SK-N-SH (cell line): Measurements from ENCODE around the gene UTP4.

Experiments used
- JUND ChIP-seq: IDR thresholded peaks from 2 replicates; pipeline ENCODE4 v1.4.0; 2012
- NFIC ChIP-seq: IDR thresholded peaks from 2 replicates; pipeline ENCODE4 v1.4.0; 2012; ENCODE audit warnings: borderline replicate concordance
- POLR2AphosphoS5 ChIP-seq: IDR thresholded peaks from 2 replicates; pipeline ENCODE4 v1.6.1; 2012; ENCODE audit warnings: low read depth, low read length
- USF2 ChIP-seq: fragments of 150-350 bp; IDR thresholded peaks from 2 replicates; pipeline ENCODE4 v1.6.1; 2017; ENCODE audit warnings: antibody characterized with exemption, low read length, low read depth, borderline replicate concordance
- TF ChIP-seq, protein P1 (sequence below): fragments of 200-600 bp; sonication (generic); IDR thresholded peaks from 2 replicates; pipeline ENCODE4 v1.6.1; 2017; ENCODE audit warnings: antibody characterized with exemption, mild to moderate bottlenecking, moderate library complexity
- TF ChIP-seq, protein P2 (sequence below): IDR thresholded peaks from 2 replicates; pipeline ENCODE4 v1.4.0; 2012; ENCODE audit warnings: low read depth, borderline replicate concordance

DNA sequence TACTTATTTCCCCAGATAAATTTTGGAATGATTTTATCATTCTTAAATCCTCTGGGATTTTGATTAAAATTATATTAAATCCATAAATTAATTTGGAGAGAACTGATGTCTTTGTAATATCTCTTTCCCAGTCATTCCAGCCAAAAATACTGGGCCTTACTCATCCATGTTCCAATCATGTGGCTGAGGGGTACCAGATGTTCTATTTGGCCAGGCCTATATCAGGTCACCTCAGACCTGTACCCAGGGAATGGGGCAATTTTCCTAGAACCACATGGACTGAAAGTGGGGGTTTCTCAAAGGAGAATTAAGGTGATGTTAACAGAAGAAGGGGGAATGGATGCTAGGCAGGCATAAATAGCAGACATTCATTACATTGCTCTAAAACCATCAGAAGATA, 62.0 kb downstream of the UTP4 start:
- TF ChIP-seq NFIC: no peak
- TF ChIP-seq, protein P1, sequence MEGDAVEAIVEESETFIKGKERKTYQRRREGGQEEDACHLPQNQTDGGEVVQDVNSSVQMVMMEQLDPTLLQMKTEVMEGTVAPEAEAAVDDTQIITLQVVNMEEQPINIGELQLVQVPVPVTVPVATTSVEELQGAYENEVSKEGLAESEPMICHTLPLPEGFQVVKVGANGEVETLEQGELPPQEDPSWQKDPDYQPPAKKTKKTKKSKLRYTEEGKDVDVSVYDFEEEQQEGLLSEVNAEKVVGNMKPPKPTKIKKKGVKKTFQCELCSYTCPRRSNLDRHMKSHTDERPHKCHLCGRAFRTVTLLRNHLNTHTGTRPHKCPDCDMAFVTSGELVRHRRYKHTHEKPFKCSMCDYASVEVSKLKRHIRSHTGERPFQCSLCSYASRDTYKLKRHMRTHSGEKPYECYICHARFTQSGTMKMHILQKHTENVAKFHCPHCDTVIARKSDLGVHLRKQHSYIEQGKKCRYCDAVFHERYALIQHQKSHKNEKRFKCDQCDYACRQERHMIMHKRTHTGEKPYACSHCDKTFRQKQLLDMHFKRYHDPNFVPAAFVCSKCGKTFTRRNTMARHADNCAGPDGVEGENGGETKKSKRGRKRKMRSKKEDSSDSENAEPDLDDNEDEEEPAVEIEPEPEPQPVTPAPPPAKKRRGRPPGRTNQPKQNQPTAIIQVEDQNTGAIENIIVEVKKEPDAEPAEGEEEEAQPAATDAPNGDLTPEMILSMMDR: no peak
- TF ChIP-seq, protein P2, sequence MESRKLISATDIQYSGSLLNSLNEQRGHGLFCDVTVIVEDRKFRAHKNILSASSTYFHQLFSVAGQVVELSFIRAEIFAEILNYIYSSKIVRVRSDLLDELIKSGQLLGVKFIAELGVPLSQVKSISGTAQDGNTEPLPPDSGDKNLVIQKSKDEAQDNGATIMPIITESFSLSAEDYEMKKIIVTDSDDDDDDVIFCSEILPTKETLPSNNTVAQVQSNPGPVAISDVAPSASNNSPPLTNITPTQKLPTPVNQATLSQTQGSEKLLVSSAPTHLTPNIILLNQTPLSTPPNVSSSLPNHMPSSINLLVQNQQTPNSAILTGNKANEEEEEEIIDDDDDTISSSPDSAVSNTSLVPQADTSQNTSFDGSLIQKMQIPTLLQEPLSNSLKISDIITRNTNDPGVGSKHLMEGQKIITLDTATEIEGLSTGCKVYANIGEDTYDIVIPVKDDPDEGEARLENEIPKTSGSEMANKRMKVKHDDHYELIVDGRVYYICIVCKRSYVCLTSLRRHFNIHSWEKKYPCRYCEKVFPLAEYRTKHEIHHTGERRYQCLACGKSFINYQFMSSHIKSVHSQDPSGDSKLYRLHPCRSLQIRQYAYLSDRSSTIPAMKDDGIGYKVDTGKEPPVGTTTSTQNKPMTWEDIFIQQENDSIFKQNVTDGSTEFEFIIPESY: no peak
- TF ChIP-seq POLR2AphosphoS5: no peak
- TF ChIP-seq JUND: no peak
- no peak for TF ChIP-seq USF2
